Lower leg skin (tissue), 3 donors: ENCODE results near the gene CRACR2A.

Source experiments
- CTCF ChIP-seq, 3 donors: fragments of 450-650 bp; IDR thresholded peaks; one replicate each; pipeline ENCODE4 v1.5.1; 2016; ENCODE audit warnings: antibody characterized with exemption in 3 of 3, mild to moderate bottlenecking in 3 of 3, moderate library complexity in 2 of 3
- POLR2A ChIP-seq, 2 donors: fragments of 450-650 bp; IDR thresholded peaks; one replicate each; pipeline ENCODE4 v1.6.1; 2016 to 2017; ENCODE audit warnings: antibody characterized with exemption in 2 of 2, mild to moderate bottlenecking in 1 of 2, moderate library complexity in 1 of 2

DNA sequence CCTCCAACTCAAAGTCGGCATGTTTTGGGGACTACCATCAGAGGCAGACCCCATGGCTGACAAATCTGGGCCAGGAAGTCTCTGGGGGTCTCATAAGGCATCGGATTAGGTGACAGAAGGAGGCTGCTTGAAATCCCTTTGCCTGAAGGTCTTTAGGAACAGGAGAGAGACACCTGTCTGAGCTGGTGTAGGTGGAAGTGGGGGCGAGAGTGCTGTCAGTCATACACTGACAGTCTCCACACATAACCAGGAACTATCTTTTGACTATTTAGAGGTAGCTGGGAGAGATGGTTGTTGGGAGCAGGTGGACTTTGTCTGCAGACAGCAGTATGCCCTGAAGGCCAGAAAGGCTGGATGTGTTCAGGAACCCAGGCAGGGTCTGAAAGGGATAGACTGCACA lies 163.2 kb downstream of the CRACR2A start:
- TF ChIP-seq CTCF (IDR thresholded peaks at IDR 0.05) (no peak), POLR2A (IDR thresholded peaks at IDR 0.05) (no peak)
